Measurements from ENCODE around the gene EEPD1.

DNA sequence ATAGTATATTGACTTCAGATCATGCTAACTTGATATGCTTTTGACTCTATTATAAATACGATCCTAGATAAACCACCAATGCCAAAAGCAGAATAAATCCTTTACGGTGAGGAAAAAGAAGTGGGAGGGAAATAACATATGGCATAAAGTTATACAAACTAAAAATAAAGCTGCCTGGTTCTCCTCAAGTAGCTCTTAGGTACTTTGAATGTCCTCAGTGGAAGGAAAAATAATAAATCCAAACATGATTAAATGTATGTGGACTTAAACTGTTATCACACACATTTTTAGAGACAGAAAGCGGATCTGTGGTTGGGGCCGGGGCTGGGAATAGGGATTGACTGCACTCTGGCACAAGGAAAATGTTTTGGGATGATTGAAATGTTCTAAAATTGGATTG is 23.6 kb downstream of the EEPD1 start:
- TF ChIP-seq ETV6 (CRISPR knock-in tag; IDR thresholded peaks at IDR 0.05), result no peak
- TF ChIP-seq EMX1 (CRISPR knock-in tag; IDR thresholded peaks at IDR 0.05), result no peak
- TF ChIP-seq, protein P1, sequence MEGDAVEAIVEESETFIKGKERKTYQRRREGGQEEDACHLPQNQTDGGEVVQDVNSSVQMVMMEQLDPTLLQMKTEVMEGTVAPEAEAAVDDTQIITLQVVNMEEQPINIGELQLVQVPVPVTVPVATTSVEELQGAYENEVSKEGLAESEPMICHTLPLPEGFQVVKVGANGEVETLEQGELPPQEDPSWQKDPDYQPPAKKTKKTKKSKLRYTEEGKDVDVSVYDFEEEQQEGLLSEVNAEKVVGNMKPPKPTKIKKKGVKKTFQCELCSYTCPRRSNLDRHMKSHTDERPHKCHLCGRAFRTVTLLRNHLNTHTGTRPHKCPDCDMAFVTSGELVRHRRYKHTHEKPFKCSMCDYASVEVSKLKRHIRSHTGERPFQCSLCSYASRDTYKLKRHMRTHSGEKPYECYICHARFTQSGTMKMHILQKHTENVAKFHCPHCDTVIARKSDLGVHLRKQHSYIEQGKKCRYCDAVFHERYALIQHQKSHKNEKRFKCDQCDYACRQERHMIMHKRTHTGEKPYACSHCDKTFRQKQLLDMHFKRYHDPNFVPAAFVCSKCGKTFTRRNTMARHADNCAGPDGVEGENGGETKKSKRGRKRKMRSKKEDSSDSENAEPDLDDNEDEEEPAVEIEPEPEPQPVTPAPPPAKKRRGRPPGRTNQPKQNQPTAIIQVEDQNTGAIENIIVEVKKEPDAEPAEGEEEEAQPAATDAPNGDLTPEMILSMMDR (IDR thresholded peaks at IDR 0.05), result no peak
- TF ChIP-seq ZNF263 (CRISPR knock-in tag; IDR thresholded peaks at IDR 0.05; ENCODE audit: low read depth), result no peak
